Activated CD8-positive, alpha-beta T cell treated with anti-CD3 and anti-CD28 coated beads for 36 hours (primary cell): Measurements from ENCODE around the gene AGPAT4. TPM values are rescaled to one million over a fixed set of nuclear protein-coding genes. Genes with fewer than 3 reads are reported as not detected.

Source experiments
- ATAC-seq: fragments of 200-7000 bp; cut with Tn5 transposase; one replicate; pipeline ENCODE4 v1.10.0; 2021; ENCODE audit warnings: mild to moderate bottlenecking, moderate library complexity
- CTCF ChIA-PET: fragments of 350-600 bp; sonication (Branson Sonifier 250); formaldehyde crosslinking; loops from one replicate; lab custom pipeline; 2021; ENCODE audit warnings: antibody characterized with exemption; lab: Charles Lee
- POLR2A ChIA-PET: fragments of 350-600 bp; sonication (Branson Sonifier 250); formaldehyde crosslinking; loops from one replicate; lab custom pipeline; 2021; ENCODE audit warnings: antibody characterized with exemption; lab: Charles Lee
- DNase-seq: peaks from one replicate; pipeline ENCODE4 v3.0.0-alpha.2; 2020
- H3K27ac Mint-ChIP-seq: one replicate; pipeline ENCODE4 v1.8.0; 2021; ENCODE audit warnings: mild to moderate bottlenecking, mixed read lengths
- H3K27me3 Mint-ChIP-seq: one replicate; pipeline ENCODE4 v1.8.0; 2021; ENCODE audit warnings: mixed read lengths
- H3K36me3 Mint-ChIP-seq: one replicate; pipeline ENCODE4 v1.8.0; 2021; ENCODE audit warnings: low read depth, mixed read lengths
- H3K4me1 Mint-ChIP-seq: one replicate; pipeline ENCODE4 v1.8.0; 2021; ENCODE audit warnings: low read depth, mixed read lengths
- H3K4me3 Mint-ChIP-seq: one replicate; pipeline ENCODE4 v1.8.0; 2021; ENCODE audit warnings: mild to moderate bottlenecking, moderate library complexity, mixed read lengths
- H3K9me3 Mint-ChIP-seq: one replicate; pipeline ENCODE4 v1.8.0; 2021; ENCODE audit warnings: mixed read lengths
- intact Hi-C: fragments of 100-400 bp; cut with micrococcal nuclease; formaldehyde crosslinking; loops from one replicate; pipeline ENCODE4 v1.10.0; 2022
- total RNA-seq, 2 experiments: library from RNA; stranded (reverse); gene quantifications; one replicate each; pipeline ENCODE4 v1.2.3, GENCODE V29; 2021
- TF ChIP-seq, protein P1 (sequence below): fragments of 200-600 bp; IDR thresholded peaks from one replicate; pipeline ENCODE4 v1.8.0; 2022; ENCODE audit warnings: antibody characterized with exemption, mild to moderate bottlenecking

AGPAT4 gene
- total RNA-seq, 2 experiments from 2014 or later = 3.5 to 4.7 TPM

DNA sequence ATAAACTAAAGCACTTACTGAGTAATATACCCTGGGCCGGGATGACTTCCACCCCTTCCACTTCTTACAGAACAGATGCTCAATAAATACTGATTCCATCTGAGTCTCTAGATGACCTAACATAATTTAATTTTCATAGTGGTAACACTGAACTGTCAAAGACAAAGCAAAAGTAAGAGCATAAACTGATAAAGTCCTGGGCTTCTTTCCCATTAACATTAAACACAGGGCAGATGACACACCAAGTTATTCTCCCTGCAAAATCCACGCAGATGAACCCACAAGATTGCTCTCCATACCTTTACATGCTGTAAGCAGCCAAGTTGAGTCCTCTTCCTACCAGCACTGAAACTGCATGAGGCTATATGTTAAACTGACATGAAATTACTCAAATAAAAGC is 27.1 kb downstream of the AGPAT4 start:
- CTCF ChIA-PET = no interaction called here

DNA sequence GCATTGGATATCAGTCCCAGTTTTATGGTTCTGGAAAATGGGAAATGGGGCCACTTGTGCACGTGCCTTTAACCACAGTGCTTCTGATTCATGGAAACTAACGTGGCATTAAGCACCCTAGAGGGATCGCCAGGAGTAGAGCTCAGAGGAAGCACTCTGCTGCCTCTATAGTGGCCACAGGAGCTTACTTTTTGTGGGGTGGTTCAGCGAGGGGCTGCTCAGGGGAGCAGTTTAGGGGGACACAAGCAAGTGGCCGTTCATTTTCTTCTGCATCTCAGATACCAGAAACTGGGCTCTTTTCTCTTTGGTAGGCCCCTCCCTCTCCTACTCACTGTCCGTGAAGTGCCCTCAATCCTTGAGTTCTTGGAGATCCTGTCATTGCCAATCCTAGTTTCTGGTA is 28.5 kb downstream of the AGPAT4 start:
- ATAC-seq (no peak), DNase-seq (no peak)
- POLR2A ChIA-PET = no interaction called here
- Mint-ChIP-seq H3K27me3 (no peaks in the 10 kb centered on the region), H3K4me3 (no peak overlapping the region), H3K9me3 (peaks cover 2% of the 10 kb centered on the region), H3K27ac (no peak overlapping the region), H3K4me1 (peaks cover 2% of the 10 kb centered on the region), H3K36me3 (no peaks in the 10 kb centered on the region)
- intact Hi-C loops = no loop called here
- CTCF ChIA-PET = interaction anchor here (1.1 kb wide), 1 partner anchor 125 kb away, joined by 4 read pairs; no protein-coding TSS in a partner anchor
- TF ChIP-seq, protein P1, sequence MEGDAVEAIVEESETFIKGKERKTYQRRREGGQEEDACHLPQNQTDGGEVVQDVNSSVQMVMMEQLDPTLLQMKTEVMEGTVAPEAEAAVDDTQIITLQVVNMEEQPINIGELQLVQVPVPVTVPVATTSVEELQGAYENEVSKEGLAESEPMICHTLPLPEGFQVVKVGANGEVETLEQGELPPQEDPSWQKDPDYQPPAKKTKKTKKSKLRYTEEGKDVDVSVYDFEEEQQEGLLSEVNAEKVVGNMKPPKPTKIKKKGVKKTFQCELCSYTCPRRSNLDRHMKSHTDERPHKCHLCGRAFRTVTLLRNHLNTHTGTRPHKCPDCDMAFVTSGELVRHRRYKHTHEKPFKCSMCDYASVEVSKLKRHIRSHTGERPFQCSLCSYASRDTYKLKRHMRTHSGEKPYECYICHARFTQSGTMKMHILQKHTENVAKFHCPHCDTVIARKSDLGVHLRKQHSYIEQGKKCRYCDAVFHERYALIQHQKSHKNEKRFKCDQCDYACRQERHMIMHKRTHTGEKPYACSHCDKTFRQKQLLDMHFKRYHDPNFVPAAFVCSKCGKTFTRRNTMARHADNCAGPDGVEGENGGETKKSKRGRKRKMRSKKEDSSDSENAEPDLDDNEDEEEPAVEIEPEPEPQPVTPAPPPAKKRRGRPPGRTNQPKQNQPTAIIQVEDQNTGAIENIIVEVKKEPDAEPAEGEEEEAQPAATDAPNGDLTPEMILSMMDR = no peak

More for the DNA sequence above, 27.1 kb downstream of the AGPAT4 start:
- no peak for DNase-seq
- POLR2A ChIA-PET = no interaction called here
- H3K4me1 Mint-ChIP-seq = peaks cover 2% of the 10 kb centered on the region
- peaks cover 2% of the 10 kb centered on the region for H3K9me3 Mint-ChIP-seq
- H3K36me3 Mint-ChIP-seq = no peaks in the 10 kb centered on the region
- ATAC-seq = no peak
- H3K27me3 Mint-ChIP-seq = no peaks in the 10 kb centered on the region
- intact Hi-C loops = no loop called here
- no peak overlapping the region for H3K27ac Mint-ChIP-seq
- TF ChIP-seq, protein P1 = no peak
- no peak overlapping the region for H3K4me3 Mint-ChIP-seq

DNA sequence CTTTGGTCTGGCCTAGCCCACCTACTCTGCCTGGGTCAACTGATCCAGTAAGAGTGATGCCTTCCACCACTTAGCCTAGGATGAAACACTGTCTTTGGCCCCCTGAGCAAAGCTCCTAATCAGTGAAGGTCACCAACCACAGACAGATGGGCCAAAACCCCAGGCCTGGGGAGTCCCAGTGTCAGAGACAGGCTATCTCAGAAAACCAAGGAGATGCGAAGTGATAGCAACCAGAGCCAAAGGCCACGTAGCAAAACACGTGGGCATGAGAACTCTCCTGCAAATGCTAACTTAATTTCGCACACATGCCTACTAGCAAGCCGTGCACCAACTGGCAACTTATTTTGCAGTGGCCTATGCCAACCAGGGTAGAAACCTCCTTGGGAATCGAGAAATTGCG is 29.1 kb downstream of the AGPAT4 start:
- POLR2A ChIA-PET = no interaction called here
- peaks cover 2% of the 10 kb centered on the region for H3K9me3 Mint-ChIP-seq

DNA sequence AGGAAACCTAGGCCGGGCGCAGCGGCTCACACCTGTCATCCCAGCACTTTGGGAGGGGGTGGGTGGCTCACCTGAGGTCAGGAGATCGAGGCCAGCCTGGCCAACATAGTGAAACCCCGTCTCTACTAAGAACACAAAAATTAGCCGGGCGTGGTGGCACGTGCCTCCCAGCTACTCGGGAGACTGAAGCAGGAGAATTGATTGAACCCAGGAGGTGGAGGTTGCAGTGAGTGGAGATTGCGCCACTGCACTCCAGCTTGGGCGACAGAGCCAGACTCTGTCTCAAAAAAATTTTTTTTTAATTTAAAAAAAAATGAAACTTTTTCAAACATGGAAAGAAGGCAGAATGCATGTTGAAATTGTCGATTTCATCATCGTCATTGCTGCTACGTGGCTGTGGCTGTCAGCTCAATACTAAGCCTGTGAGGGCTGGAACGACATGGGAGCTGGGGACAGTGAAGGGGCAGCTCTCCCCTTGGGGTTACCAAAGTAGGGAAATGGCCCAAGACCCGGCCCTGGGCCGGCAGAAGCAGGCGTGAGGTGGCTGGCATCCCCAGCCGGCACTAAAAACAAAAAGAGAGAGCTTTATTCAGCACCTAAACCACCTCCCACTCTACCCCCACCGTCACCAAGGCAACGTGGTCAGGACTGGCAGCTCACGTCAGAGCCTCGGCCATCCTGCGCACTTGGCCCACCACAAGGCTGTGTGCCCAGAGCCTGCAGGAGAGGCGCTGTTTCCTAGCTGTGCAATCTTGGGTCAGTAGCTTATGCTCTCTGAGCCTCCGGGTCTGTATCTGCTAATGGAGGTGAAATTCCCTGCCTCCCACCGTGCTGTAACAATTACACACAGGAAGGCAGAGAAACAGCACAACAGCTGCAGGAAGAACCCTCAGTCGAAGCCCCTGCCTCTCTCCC is 30.8 kb downstream of the AGPAT4 start:
- ChIA-PET CTCF (interaction anchor here (1.0 to 2.6 kb wide), 2 partner anchors 26 to 128 kb away, joined by 3 to 12 read pairs; no protein-coding TSS in a partner anchor), POLR2A (interaction anchor here (0.8 kb wide), 1 partner anchor 31 kb away, joined by 3 read pairs; the partner anchor contains the start of gene AGPAT4)
- Mint-ChIP-seq H3K4me1 (peaks cover 2% of the 10 kb centered on the region), H3K27ac (no peak overlapping the region), H3K4me3 (no peak overlapping the region), H3K36me3 (no peaks in the 10 kb centered on the region), H3K9me3 (no peaks in the 10 kb centered on the region), H3K27me3 (no peaks in the 10 kb centered on the region)
- DNase-seq (peak; percentile 74), ATAC-seq (peak; percentile 86)
- TF ChIP-seq, protein P1 = no peak
- intact Hi-C loops = no loop called here

More for the DNA sequence above, 29.1 kb downstream of the AGPAT4 start:
- H3K4me3 Mint-ChIP-seq = no peak overlapping the region
- CTCF ChIA-PET = no interaction called here
- intact Hi-C loops = no loop called here
- H3K36me3 Mint-ChIP-seq = no peaks in the 10 kb centered on the region
- DNase-seq (no peak), ATAC-seq (no peak)
- H3K4me1 Mint-ChIP-seq = peaks cover 2% of the 10 kb centered on the region
- no peaks in the 10 kb centered on the region for H3K27me3 Mint-ChIP-seq
- TF ChIP-seq, protein P1 = no peak
- no peak overlapping the region for H3K27ac Mint-ChIP-seq

DNA sequence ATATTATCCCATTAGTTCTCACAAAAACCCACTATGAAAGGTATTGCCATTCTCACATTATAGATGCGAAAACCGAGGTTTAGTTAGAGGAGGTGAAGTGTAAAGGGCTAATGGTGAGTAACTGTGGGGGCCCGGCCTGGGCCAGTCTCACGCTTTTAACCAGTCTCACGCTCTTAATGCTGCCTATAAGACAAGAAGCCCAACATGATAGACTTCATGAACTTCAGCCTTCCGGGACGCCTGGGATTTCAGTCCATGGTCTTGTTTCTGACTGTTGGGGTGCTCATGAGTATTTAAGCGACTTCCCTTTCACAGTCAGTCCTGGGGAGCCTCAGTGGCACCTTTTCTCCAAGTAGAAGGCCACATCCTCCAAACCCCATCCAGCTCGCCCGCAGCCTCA is 31.7 kb downstream of the AGPAT4 start:
- ChIA-PET POLR2A (no interaction called here), CTCF (interaction anchor here (2.6 kb wide), 1 partner anchor 129 kb away, joined by 12 read pairs; no protein-coding TSS in a partner anchor)
- no peak for ATAC-seq
- no peak overlapping the region for H3K4me3 Mint-ChIP-seq
- intact Hi-C loops = no loop called here
- no peak for DNase-seq
- H3K27me3 Mint-ChIP-seq = no peaks in the 10 kb centered on the region
- TF ChIP-seq, protein P1 = no peak
- H3K9me3 Mint-ChIP-seq = no peaks in the 10 kb centered on the region
- no peak overlapping the region for H3K27ac Mint-ChIP-seq
- peaks cover 2% of the 10 kb centered on the region for H3K36me3 Mint-ChIP-seq
- H3K4me1 Mint-ChIP-seq = peaks cover 2% of the 10 kb centered on the region
